Nucleus accumbens (tissue), 56 donors: Measurements from ENCODE around the gene CD69.
A peak's percentile ranks its signal among the peaks of the same experiment; 100 is the strongest.
"Not testable (repeated sequence)": the region's sequence is repeated elsewhere in the genome, so short reads cannot be mapped to it uniquely, and the experiment has no call there.

ENCODE experiments used
- DNase-seq, 56 donors: peaks; one replicate each; lab custom pipeline; 2025; lab: John Stamatoyannopoulos, UW

CD69 gene

GRCh38 chr12:9751204-9752144 lies 9.2 kb downstream of the CD69 start:
- DNase-seq, result no peak

GRCh38 chr12:9750276-9751203 lies 10.2 kb downstream of the CD69 start:
- peak in 23 of 56 donors; percentile 4 to 41 (median 15) for DNase-seq

GRCh38 chr12:9749640-9750039 lies 11.1 kb downstream of the CD69 start:
- DNase-seq, result no peak

GRCh38 chr12:9745199-9745598 lies 15.5 kb downstream of the CD69 start:
- DNase-seq, result no peak

- DNase-seq, result no peak
These were observed 18.0 kb downstream of the CD69 start for GRCh38 chr12:9742661-9743060.

- no peak for DNase-seq
These were observed 19.0 kb downstream of the CD69 start for GRCh38 chr12:9741726-9742125.

GRCh38 chr12:9740106-9740750 lies 20.5 kb downstream of the CD69 start:
- DNase-seq, result no peak

- not testable (repeated sequence) for DNase-seq
These were observed 21.1 kb downstream of the CD69 start for GRCh38 chr12:9739404-9740105.

GRCh38 chr12:9738905-9739304 lies 21.8 kb downstream of the CD69 start:
- not testable (repeated sequence) for DNase-seq

GRCh38 chr12:9736936-9737705 lies 23.6 kb downstream of the CD69 start:
- no peak for DNase-seq

GRCh38 chr12:9735601-9736000 lies 25.1 kb downstream of the CD69 start:
- no peak for DNase-seq

- DNase-seq, result no peak
These were observed 27.7 kb downstream of the CD69 start, which contains the start of gene CLECL1 for GRCh38 chr12:9732921-9733461. TSS of gene CLECL1 (minus strand) at chr12:9733097.

- DNase-seq, result no peak
These were observed 28.9 kb downstream of the CD69 start for GRCh38 chr12:9731797-9732196.

GRCh38 chr12:9731393-9731792 lies 29.3 kb downstream of the CD69 start:
- no peak for DNase-seq

- no peak for DNase-seq
These were observed 30.1 kb downstream of the CD69 start for GRCh38 chr12:9730591-9730990.

- DNase-seq, result no peak
These were observed 30.7 kb downstream of the CD69 start for GRCh38 chr12:9730011-9730410.

- DNase-seq, result no peak
These were observed 31.6 kb downstream of the CD69 start for GRCh38 chr12:9729082-9729481.

GRCh38 chr12:9727813-9728212 lies 32.9 kb downstream of the CD69 start:
- no peak for DNase-seq
